ENCODE results near the gene ATF4.
"Not testable (repeated sequence)": the region's sequence is repeated elsewhere in the genome, so short reads cannot be mapped to it uniquely, and the experiment has no call there.

Gene ATF4

DNA sequence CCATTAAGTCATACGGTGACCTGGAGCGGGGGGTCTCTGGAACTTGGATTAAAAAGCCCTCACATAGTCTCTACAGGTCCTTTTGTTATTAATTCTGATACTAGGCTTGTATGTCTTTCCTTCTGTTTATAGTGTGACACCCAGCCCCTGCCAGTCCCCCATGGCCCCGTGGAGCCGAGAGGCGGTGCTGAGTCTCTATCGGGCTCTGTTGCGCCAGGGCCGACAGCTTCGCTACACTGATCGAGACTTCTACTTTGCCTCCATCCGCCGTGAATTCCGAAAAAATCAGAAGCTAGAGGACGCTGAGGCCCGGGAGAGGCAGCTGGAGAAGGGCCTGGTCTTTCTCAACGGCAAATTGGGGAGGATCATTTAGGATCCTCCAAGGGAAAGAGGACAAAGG is 16.3 kb upstream of the ATF4 start:
- ChIA-PET CTCF (interaction anchor here (0.7 to 4.4 kb wide), 5 partner anchors 10 to 46 kb away, joined by 6 to 31 read pairs (median 12); no protein-coding TSS in a partner anchor), POLR2A (interaction anchor here (1.2 to 5.8 kb wide), 3 partner anchors 17 to 25 kb away, joined by 3 to 117 read pairs (median 8); partner anchors contain the start of gene ATF4)
- H3K4me3 ChIP-seq (ENCODE audit: low read depth, low read length) = no peak overlapping the region; the same call in 1 of the 2 replicates

DNA sequence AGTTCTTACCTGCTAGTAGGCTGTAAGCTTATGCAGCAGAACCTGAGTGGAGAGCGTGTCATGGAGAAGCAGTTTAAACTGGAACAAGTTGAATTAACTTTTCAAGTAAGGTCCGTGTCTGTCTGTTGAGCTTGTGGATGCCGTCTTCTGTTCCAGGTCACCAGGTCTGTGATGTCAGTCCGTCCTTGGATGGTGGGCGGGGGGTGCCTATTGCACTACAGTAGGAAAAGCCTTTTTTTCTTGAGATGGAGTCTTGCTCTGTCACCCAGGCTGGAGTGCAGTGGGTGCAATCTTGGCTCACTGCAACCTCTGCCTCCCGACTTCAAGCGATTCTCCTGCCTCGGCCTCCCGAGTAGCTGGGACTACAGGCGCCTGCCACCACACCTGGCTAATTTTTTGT is 13.3 kb upstream of the ATF4 start:
- H3K9me3 ChIP-seq (ENCODE audit: control insufficient read depth, insufficient read depth, low read depth, low read length); H3K27ac ChIP-seq (ENCODE audit: extremely low read depth, low read depth, low read length); H3K4me1 ChIP-seq (ENCODE audit: control insufficient read depth, insufficient read depth, low read length); H3K4me3 ChIP-seq (ENCODE audit: low read depth, low read length): not testable (repeated sequence)
- ChIA-PET POLR2A (interaction anchor here (1.0 to 1.5 kb wide), 4 partner anchors 11 to 18 kb away, joined by 3 to 10 read pairs (median 5); partner anchors contain the start of gene ATF4), CTCF (interaction anchor here (1.0 to 2.4 kb wide), 5 partner anchors 9 to 22 kb away, joined by 3 to 9 read pairs (median 7); no protein-coding TSS in a partner anchor)
- peaks cover 55 to 86% of the 10 kb centered on the region in 2 experiments for H3K36me3 ChIP-seq (ENCODE audit: control insufficient read depth in 2 of 2, insufficient read depth in 1 of 2, low read length in 2 of 2)

More for the DNA sequence above, 16.3 kb upstream of the ATF4 start:
- Histone ChIP-seq H3K9me3 (ENCODE audit: control insufficient read depth, insufficient read depth, low read depth, low read length) (no peaks in the 10 kb centered on the region), H3K4me1 (ENCODE audit: control insufficient read depth, insufficient read depth, low read length) (peaks cover 10% of the 10 kb centered on the region), H3K36me3 (ENCODE audit: control insufficient read depth in 2 of 2, insufficient read depth in 1 of 2, low read length in 2 of 2) (peaks cover 35 to 57% of the 10 kb centered on the region in 2 experiments), H3K27ac (ENCODE audit: extremely low read depth, low read depth, low read length) (no peak overlapping the region)
- TF ChIP-seq ZBTB1 (tag by site-specific recombination; IDR thresholded peaks at IDR 0.05) = no peak

DNA sequence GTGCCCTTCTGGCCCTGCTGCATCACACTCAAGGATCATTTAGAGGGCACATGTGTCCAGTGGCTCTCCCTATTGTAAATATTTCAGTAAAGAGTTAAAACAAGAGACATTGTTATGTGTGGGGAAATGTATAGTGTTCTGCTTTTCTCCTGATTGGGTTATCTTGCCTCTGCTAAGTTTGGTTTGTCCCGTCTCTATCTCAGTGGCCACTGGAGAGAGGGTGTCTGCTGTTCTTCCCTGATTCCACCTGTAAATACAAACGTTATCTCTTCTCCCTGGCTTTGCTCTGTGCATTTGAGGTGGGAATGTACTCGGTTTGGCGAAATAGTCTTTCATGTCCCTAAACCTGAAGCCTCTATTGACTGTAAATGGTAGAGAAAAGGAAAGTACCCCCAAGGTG is 12.0 kb upstream of the ATF4 start:
- Histone ChIP-seq H3K36me3 (ENCODE audit: control insufficient read depth in 2 of 2, insufficient read depth in 1 of 2, low read length in 2 of 2) (peaks cover 67 to 100% of the 10 kb centered on the region in 2 experiments), H3K4me1 (ENCODE audit: control insufficient read depth, insufficient read depth, low read length) (peaks cover 2% of the 10 kb centered on the region; the same call in 1 of the 2 replicates), H3K27ac (ENCODE audit: extremely low read depth, low read depth, low read length) (peak overlapping the region; percentile 11; the same call in 1 of the 2 replicates), H3K9me3 (ENCODE audit: control insufficient read depth, insufficient read depth, low read depth, low read length) (no peaks in the 10 kb centered on the region), H3K4me3 (ENCODE audit: low read depth, low read length) (no peak overlapping the region)
- POLR2A ChIA-PET = interaction anchor here (1.0 to 1.5 kb wide), 3 partner anchors 12 to 189 kb away, joined by 4 to 10 read pairs (median 6); partner anchors contain the start of genes ATF4 and RPL3
- TF ChIP-seq, protein P1, sequence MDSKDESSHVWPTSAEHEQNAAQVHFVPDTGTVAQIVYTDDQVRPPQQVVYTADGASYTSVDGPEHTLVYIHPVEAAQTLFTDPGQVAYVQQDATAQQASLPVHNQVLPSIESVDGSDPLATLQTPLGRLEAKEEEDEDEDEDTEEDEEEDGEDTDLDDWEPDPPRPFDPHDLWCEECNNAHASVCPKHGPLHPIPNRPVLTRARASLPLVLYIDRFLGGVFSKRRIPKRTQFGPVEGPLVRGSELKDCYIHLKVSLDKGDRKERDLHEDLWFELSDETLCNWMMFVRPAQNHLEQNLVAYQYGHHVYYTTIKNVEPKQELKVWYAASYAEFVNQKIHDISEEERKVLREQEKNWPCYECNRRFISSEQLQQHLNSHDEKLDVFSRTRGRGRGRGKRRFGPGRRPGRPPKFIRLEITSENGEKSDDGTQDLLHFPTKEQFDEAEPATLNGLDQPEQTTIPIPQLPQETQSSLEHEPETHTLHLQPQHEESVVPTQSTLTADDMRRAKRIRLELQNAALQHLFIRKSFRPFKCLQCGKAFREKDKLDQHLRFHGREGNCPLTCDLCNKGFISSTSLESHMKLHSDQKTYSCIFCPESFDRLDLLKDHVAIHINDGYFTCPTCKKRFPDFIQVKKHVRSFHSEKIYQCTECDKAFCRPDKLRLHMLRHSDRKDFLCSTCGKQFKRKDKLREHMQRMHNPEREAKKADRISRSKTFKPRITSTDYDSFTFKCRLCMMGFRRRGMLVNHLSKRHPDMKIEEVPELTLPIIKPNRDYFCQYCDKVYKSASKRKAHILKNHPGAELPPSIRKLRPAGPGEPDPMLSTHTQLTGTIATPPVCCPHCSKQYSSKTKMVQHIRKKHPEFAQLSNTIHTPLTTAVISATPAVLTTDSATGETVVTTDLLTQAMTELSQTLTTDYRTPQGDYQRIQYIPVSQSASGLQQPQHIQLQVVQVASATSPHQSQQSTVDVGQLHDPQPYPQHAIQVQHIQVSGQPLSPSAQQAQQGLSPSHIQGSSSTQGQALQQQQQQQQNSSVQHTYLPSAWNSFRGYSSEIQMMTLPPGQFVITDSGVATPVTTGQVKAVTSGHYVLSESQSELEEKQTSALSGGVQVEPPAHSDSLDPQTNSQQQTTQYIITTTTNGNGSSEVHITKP (tag by site-specific recombination; IDR thresholded peaks at IDR 0.05) = 0 out of 2 replicates have a peak, but pooled peaks have one; percentile 14
- TF ChIP-seq ZFHX2 (tag by site-specific recombination; conservative IDR thresholded peaks at IDR 0.05) (no peak), ZNF514 (tag by site-specific recombination; IDR thresholded peaks at IDR 0.05) (no peak), SCRT1 (tag by site-specific recombination; IDR thresholded peaks at IDR 0.05; ENCODE audit: borderline replicate concordance) (no peak), ZNF292 (tag by site-specific recombination; IDR thresholded peaks at IDR 0.05; ENCODE audit: borderline replicate concordance, low read depth) (no peak)
- TF ChIP-seq, protein P2, sequence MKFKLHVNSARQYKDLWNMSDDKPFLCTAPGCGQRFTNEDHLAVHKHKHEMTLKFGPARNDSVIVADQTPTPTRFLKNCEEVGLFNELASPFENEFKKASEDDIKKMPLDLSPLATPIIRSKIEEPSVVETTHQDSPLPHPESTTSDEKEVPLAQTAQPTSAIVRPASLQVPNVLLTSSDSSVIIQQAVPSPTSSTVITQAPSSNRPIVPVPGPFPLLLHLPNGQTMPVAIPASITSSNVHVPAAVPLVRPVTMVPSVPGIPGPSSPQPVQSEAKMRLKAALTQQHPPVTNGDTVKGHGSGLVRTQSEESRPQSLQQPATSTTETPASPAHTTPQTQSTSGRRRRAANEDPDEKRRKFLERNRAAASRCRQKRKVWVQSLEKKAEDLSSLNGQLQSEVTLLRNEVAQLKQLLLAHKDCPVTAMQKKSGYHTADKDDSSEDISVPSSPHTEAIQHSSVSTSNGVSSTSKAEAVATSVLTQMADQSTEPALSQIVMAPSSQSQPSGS (tag by site-specific recombination; IDR thresholded peaks at IDR 0.05; ENCODE audit: low read depth) = no peak
- CTCF ChIA-PET = interaction anchor here (0.6 to 2.4 kb wide), 5 partner anchors 9 to 1024 kb away, joined by 4 to 9 read pairs (median 6); no protein-coding TSS in a partner anchor

DNA sequence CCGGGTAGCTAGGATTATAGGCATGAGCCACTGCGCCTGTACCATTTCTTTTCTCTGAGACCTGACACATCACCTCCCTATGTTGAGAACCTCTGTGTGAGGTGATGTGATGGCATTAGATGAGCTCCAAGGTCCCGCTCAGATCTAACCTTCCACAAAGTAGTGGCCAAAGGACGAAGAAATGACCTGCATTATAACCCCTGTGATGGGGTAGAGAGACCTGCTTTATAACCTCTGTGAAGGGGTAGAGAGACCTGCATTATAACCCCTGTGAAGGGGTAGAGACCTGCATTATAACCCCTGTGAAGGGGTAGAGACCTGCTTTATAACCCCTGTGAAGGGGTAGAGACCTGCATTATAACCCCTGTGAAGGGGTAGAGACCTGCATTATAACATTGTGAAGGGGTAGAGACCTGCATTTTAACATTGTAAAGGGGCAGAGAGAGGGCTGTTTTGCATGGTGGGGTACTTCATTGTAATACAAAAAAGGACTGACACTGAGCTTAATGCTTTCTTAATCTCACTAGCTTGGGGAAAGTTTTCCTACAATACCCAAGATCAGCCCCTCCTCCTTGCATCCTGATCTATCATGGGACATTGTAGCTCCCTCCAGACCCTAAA is 9.7 kb upstream of the ATF4 start:
- H3K36me3 ChIP-seq (ENCODE audit: control insufficient read depth in 2 of 2, insufficient read depth in 1 of 2, low read length in 2 of 2) = peaks cover 66 to 100% of the 10 kb centered on the region in 2 experiments
- TF ChIP-seq, protein P3, sequence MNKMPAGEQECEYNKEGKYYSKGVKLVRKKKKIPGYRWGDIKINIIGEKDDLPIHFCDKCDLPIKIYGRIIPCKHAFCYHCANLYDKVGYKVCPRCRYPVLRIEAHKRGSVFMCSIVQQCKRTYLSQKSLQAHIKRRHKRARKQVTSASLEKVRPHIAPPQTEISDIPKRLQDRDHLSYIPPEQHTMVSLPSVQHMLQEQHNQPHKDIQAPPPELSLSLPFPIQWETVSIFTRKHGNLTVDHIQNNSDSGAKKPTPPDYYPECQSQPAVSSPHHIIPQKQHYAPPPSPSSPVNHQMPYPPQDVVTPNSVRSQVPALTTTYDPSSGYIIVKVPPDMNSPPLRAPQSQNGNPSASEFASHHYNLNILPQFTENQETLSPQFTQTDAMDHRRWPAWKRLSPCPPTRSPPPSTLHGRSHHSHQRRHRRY (tag by site-specific recombination; IDR thresholded peaks at IDR 0.05) = no peak
- TF ChIP-seq ZEB2 (tag by site-specific recombination; IDR thresholded peaks at IDR 0.05) (no peak), ZNF571 (tag by site-specific recombination; IDR thresholded peaks at IDR 0.05) (no peak), ZNF600 (tag by site-specific recombination; IDR thresholded peaks at IDR 0.05) (no peak), MEIS1 (CRISPR knock-in tag; IDR thresholded peaks at IDR 0.05; ENCODE audit: borderline replicate concordance) (no peak), ZNF157 (tag by site-specific recombination; IDR thresholded peaks at IDR 0.05) (no peak), ZNF221 (tag by site-specific recombination; IDR thresholded peaks at IDR 0.05; ENCODE audit: borderline replicate concordance) (no peak)
- TF ChIP-seq, protein P4, sequence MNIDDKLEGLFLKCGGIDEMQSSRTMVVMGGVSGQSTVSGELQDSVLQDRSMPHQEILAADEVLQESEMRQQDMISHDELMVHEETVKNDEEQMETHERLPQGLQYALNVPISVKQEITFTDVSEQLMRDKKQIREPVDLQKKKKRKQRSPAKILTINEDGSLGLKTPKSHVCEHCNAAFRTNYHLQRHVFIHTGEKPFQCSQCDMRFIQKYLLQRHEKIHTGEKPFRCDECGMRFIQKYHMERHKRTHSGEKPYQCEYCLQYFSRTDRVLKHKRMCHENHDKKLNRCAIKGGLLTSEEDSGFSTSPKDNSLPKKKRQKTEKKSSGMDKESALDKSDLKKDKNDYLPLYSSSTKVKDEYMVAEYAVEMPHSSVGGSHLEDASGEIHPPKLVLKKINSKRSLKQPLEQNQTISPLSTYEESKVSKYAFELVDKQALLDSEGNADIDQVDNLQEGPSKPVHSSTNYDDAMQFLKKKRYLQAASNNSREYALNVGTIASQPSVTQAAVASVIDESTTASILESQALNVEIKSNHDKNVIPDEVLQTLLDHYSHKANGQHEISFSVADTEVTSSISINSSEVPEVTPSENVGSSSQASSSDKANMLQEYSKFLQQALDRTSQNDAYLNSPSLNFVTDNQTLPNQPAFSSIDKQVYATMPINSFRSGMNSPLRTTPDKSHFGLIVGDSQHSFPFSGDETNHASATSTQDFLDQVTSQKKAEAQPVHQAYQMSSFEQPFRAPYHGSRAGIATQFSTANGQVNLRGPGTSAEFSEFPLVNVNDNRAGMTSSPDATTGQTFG (tag by site-specific recombination; IDR thresholded peaks at IDR 0.05; ENCODE audit: borderline replicate concordance) = no peak
- CTCF ChIA-PET = interaction anchor here (0.7 to 2.3 kb wide), 6 partner anchors 8 to 19 kb away, joined by 4 to 13 read pairs (median 5); no protein-coding TSS in a partner anchor
- no peak overlapping the region for H3K27ac ChIP-seq (ENCODE audit: extremely low read depth, low read depth, low read length)
- no peaks in the 10 kb centered on the region for H3K9me3 ChIP-seq (ENCODE audit: control insufficient read depth, insufficient read depth, low read depth, low read length)
- POLR2A ChIA-PET = interaction anchor here (0.6 to 3.4 kb wide), 4 partner anchors 9 to 1676 kb away, joined by 3 to 20 read pairs (median 6); partner anchors contain the start of genes ATF4 and MIEF1
- no peaks in the 10 kb centered on the region for H3K4me1 ChIP-seq (ENCODE audit: control insufficient read depth, insufficient read depth, low read length)
- H3K4me3 ChIP-seq (ENCODE audit: low read depth, low read length) = no peak overlapping the region
